HG03575 (cell line): Measurements from ENCODE around the gene LTA.

Experiments used
- ATAC-seq: cut with Tn5 transposase; IDR thresholded peaks from one replicate; pipeline ENCODE4 v1.9.1; 2021; ENCODE audit not compliant: unreplicated experiment, insufficient number of reproducible peaks, low FRiP score; ENCODE audit errors: extremely low read depth

The LTA gene

GRCh38 chr6:31572041-31572911 is at the start of gene LTA:
TSS of gene LTA (plus strand) at chr6:31572289. CDS start at chr6:31572743, 454 bp downstream.
- peak; percentile 27 for ATAC-seq

DNA sequence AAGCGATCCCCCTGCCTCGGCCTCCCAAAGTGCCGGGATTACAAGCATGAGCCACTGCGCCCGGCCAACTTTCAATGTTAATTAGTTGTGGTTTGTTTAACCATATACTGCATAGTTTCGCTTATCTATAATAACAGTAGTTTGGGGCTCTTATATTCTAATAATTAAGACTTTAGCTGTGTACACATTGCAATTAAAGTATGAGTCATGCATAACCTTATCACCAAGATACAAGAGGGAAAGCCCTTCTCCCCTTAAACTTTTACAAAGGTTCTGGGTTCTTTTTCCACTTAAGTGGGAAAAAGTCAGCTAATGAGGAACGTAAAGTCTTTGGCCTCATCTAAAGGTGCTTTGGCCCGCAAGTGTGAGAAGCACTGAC is 46.5 kb upstream of the LTA start:
- no peak for ATAC-seq

DNA sequence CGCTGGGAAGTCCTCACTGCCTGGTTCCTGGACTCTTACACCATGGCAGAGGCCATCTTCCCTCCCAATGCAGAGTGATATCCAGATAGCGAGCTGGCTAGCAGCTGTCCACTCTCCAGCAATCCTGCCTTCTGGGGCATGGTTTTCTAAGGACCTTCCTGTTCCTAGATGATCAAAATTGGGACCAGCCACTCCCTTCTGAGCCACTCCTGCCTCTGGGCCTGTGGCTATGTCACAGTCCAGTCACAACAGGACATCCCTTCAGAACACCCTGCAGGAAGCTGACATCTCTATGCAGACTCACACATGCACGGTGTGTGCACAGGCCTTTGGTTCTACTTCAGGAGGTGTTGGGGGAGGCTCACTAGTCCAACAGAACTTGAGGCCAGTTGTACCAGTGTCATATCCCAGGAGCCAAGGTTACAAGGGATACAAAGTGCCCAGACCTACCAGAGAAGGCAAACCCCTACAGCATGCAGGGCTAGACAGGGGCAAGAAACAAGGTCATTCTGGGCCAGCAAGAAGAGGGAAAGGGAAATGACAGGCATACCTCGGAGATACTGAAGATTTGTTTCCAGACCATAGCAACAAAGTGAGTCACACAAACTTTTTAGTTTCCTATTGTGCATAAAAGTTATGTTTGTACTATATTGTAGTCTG is 46.0 kb upstream of the LTA start:
- ATAC-seq: no peak

GRCh38 chr6:31528307-31528777 is 43.7 kb upstream of the LTA start:
- no peak for ATAC-seq

DNA sequence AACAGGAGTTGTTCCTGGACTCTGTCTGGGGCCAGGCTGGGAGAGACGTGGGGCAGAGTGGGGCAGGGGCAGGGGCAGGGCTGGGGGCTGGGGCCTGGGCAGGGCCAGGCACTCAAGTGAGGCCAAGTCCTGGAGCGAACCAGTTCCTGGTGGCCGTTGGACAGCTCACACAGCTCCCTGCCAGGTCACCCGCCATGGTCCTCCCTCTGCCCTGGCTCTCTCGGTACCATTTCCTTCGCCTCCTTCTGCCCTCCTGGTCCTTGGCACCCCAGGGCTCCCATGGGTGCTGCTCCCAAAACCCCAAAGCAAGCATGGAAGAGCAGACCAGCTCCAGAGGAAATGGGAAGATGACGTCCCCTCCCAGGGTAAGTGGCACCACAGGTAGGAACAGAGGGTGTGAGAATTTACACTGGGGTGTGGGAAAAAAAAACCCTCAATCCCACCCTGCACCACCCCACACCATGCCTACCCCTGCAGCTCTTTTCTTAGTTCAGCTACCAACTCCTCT is 43.2 kb upstream of the LTA start, which contains the start of gene MCCD1:
Gene MCCD1 (plus strand): TSS at position 142 of the 508 bp plus-strand sequence. CDS start 53 bp downstream, at position 195.
- no peak for ATAC-seq

- ATAC-seq: no peak
These were observed 42.5 kb upstream of the LTA start for GRCh38 chr6:31529329-31530150.

GRCh38 chr6:31530659-31531058 is 41.4 kb upstream of the LTA start:
- no peak for ATAC-seq

GRCh38 chr6:31531162-31531561 is 40.9 kb upstream of the LTA start:
- ATAC-seq: no peak

DNA sequence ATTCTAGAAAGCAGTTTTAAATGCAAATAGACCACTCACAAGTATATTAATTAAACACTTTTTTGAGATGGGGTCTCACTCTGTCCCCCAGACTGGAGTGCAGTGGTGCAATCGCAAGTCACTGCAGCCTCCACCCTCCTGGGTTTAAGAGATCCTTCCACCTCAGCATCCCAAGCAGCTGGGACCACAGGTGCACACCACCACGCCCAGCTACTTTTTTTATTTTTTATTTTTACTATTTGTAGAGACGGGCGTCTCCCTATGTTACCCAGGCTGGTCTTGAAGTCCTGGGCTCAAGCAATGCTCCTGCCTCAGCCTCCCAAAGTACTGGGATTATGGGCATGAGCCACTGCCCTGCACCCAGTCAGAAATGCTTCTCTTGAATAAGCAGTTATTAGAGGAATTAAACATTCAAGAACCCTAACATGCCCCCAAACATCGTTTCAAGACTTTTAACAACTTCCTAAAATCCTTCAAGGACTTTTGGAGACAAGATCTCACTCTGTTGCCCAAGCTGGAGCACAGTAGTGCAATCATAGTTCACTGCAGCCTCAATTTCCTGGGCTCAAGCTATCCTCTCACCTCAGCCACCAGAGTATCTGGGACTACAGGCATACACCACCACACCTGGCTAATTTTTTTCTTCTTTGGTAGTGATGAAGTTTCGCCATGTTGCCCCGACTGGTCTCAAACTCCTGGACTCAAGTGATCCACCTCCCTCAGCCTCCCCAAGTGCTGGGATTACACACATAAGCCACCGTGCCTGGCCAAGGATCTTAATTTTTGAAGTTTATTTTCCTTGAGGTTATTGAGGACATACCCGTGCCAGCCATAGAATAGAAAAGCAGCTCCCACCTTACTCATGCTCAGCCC is 40.1 kb upstream of the LTA start:
- ATAC-seq: no peak

- no peak for ATAC-seq
These were observed 39.2 kb upstream of the LTA start for GRCh38 chr6:31532644-31533454.

DNA sequence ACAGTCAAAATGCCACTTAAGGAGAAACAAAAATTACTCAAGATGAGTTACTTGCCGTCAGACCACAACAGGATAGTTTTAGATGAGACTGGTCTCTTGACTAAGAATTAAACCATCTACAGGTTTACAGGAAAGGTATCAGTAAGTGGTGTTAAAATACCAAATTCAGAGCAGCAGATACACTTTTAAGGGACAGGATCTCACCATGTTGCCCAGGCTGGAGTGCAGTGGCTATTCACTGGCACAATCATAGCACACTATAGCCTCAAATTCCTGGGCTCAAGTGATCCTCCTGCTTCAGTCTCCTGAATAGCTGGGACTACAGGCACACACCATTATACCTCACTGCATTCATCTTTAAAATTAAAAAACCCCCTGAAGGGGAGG is 38.6 kb upstream of the LTA start:
- ATAC-seq: no peak

DNA sequence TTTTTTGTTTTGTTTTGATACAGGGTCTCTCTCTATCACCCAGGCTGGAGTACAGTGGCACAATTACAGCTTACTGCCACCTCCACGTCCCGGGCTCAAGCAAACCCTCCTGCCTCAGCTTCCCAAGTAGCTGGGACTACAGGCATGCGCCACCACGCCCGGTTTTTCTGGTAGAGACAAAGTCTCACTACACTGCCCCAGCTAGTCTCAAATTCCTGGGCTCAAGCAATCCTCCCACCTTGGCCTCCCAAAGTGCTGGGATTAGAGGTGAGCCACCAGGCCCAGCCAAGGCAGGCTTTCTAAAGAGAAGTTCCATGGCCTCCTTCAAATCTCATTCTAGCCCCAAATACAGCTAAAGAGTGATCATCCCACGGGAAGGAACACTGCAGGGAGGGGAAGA is 38.1 kb upstream of the LTA start:
- no peak for ATAC-seq

DNA sequence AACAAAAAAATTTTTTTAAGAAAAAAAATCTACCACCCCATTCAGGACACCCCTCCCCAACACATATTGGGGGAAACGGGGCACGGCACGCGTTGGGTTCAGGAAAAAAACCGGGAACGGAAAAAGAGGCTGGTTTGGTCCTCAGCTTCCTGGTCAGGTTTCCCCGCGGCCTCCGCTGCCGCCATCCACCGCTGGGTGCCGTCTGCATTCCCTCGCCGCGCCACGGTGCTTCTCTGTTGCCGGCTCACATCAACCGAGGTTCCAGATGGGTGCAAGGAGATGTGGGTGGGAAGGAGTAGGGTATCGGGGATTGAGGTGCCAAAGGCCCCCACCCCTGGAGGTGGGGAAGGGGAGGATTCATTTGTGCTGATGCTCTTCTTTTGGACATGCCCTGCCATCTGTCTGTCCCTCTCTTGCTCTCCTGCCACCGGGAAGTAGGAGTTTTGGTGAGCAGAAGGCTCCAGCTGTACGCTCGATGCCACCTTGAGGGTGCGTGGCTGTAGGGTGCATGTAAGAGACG is 37.5 kb upstream of the LTA start:
- no peak for ATAC-seq

DNA sequence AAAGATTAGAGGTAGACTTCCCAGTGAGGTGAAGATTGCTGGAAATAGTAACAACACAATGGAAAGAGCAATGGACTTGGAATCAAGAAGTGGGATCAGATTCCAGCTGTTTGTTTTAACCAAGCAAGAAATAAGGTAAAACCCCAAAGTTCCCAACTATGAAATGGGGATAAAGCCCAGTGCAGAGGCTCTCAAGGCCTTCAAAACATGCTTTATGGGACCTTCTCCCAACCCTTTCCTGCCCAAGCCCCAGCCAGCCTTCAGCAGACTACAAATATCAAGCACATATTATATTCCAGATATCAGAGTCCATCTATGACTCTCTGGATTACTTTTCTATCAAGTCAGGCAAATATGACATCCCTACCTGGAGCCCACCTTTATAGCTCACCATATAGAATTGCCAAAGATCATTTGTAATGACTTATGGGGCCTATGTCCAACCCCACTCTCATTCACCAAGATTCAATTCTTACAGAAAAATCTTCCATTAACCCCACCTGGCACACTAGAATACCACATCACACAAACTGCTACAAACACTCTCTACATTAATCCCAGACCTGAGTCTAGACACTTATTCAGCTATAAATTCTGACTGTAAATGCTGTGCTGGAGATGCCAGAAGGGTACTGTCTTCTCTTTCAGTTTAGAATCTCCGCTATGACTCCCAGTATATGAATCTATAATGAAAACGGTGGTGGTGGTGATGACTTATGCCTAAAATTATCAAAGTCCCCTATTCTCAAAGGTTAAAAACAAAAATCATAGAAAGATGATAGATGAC is 36.4 kb upstream of the LTA start:
- ATAC-seq: no peak

- ATAC-seq: no peak
These were observed 33.2 kb upstream of the LTA start for GRCh38 chr6:31538805-31539400.

GRCh38 chr6:31540640-31541039 is 31.4 kb upstream of the LTA start:
- ATAC-seq: no peak
